Osteoblast (primary cell): Measurements from ENCODE around the gene RAD51B. TPM values are rescaled to one million over a fixed set of nuclear protein-coding genes. Genes with fewer than 3 reads are reported as not detected.

Source experiments
- DNase-seq: peaks from one replicate; pipeline ENCODE4 v3.0.0; 2011; ENCODE audit warnings: low spot score, mixed read lengths; ENCODE audit not compliant: insufficient read length; ENCODE audit errors: missing footprints
- H2AFZ ChIP-seq: 2 replicates; pipeline ENCODE4 v1.6.0; 2011; ENCODE audit warnings: mild to moderate bottlenecking, low read length
- H3K27ac ChIP-seq: 2 replicates; pipeline ENCODE4 v1.5.1; 2011; ENCODE audit warnings: mild to moderate bottlenecking, low read depth, low read length, moderate library complexity
- H3K27me3 ChIP-seq: 2 replicates; pipeline ENCODE4 v1.6.0; 2012; ENCODE audit warnings: mild to moderate bottlenecking, control low read depth, inconsistent platforms, low read length, moderate library complexity; ENCODE audit not compliant: insufficient read depth
- H3K36me3 ChIP-seq: 2 replicates; pipeline ENCODE4 v1.5.1; 2011; ENCODE audit warnings: mild to moderate bottlenecking, low read length, control low read depth, moderate library complexity; ENCODE audit not compliant: insufficient read depth
- H3K4me1 ChIP-seq: 2 replicates; pipeline ENCODE4 v1.5.1; 2011; ENCODE audit warnings: mild to moderate bottlenecking, low read length, control low read depth, moderate library complexity; ENCODE audit not compliant: insufficient read depth
- H3K4me2 ChIP-seq: 2 replicates; pipeline ENCODE4 v1.6.0; 2011; ENCODE audit warnings: mild to moderate bottlenecking, low read length; ENCODE audit not compliant: insufficient read depth
- H3K4me3 ChIP-seq: fragments of 200-600 bp; sonication (generic); 3 replicates; pipeline ENCODE4 v1.5.1; 2012; ENCODE audit warnings: mild to moderate bottlenecking, low read length, inconsistent platforms; ENCODE audit not compliant: insufficient read depth
- H3K79me2 ChIP-seq: 2 replicates; pipeline ENCODE4 v1.6.0; 2012; ENCODE audit warnings: mild to moderate bottlenecking, low read length, control low read depth, inconsistent platforms; ENCODE audit not compliant: insufficient read depth
- H3K9me3 ChIP-seq: 2 replicates; pipeline ENCODE4 v1.5.1; 2011; ENCODE audit warnings: low read depth, low read length, control low read depth
- H4K20me1 ChIP-seq: 2 replicates; pipeline ENCODE4 v1.6.0; 2012; ENCODE audit warnings: mild to moderate bottlenecking, low read length, control low read depth; ENCODE audit not compliant: insufficient read depth
- small RNA-seq: library from RNA; depleted of rRNA; stranded (forward); fragments of <200 nt; gene quantifications from one replicate; pipeline ENCODE3, GENCODE V24; 2012
- total RNA-seq: library from RNA; depleted of rRNA; stranded (reverse); fragments of >200 nt; gene quantifications from 2 replicates; pipeline ENCODE4 v1.2.3, GENCODE V29; 2012
- TF ChIP-seq, protein P1 (sequence below): IDR thresholded peaks from 2 replicates; pipeline ENCODE4 v1.5.1; 2011; ENCODE audit warnings: mild to moderate bottlenecking, low read depth, low read length, moderate library complexity; ENCODE audit errors: extremely low read depth

Gene RAD51B
- total RNA-seq, 1 donor, result 13.8 TPM

DNA sequence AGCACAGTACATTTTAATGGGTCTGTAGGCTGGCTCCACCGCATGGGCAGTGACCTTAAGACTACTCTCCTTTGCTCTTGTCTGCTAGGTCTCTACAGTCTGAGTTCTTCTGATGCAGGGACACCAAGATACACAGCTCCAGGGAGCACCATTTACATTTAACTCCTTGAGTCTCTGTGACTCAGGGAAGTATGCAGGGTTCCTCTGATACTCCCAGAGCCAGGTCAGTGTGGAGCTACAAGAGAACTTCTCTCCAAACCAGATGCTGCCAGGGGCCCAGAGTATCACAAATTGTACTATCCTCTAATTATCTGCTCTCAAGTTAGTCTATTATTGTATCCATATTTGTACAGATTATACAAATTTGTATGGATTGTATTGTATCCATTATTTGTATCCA lies 958.1 kb downstream of the RAD51B start:
- Histone ChIP-seq H3K27me3 (no peaks in the 10 kb centered on the region), H2AFZ (no peak overlapping the region), H3K36me3 (no peaks in the 10 kb centered on the region), H3K27ac (no peak overlapping the region), H3K4me1 (peaks cover 31% of the 10 kb centered on the region), H3K79me2 (no peaks in the 10 kb centered on the region), H3K4me2 (no peak overlapping the region), H3K4me3 (no peak overlapping the region), H4K20me1 (no peaks in the 10 kb centered on the region), H3K9me3 (peaks cover 5% of the 10 kb centered on the region)
- DNase-seq, result no peak
- TF ChIP-seq, protein P1, sequence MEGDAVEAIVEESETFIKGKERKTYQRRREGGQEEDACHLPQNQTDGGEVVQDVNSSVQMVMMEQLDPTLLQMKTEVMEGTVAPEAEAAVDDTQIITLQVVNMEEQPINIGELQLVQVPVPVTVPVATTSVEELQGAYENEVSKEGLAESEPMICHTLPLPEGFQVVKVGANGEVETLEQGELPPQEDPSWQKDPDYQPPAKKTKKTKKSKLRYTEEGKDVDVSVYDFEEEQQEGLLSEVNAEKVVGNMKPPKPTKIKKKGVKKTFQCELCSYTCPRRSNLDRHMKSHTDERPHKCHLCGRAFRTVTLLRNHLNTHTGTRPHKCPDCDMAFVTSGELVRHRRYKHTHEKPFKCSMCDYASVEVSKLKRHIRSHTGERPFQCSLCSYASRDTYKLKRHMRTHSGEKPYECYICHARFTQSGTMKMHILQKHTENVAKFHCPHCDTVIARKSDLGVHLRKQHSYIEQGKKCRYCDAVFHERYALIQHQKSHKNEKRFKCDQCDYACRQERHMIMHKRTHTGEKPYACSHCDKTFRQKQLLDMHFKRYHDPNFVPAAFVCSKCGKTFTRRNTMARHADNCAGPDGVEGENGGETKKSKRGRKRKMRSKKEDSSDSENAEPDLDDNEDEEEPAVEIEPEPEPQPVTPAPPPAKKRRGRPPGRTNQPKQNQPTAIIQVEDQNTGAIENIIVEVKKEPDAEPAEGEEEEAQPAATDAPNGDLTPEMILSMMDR, result no peak

Small RNA genes within 50 kb of the gene (small RNA-seq; reads per million reads assigned to genes)
- gene RN7SL108P (not detected), gene RN7SL706P (not detected), gene RNU6-921P (not detected)

Other genes with a start within 250 kb of the RAD51B start
- gene PIGH, start 219.5 kb upstream of the RAD51B start, total RNA-seq, result 15.3 and 16.3 TPM in 2 replicates
- gene ARG2, start 199.9 kb upstream of the RAD51B start, total RNA-seq, result 11.2 and 13.3 TPM in 2 replicates
- 64.1 and 66.6 TPM in 2 replicates for gene VTI1B, start 145.1 kb upstream of the RAD51B start, total RNA-seq
- gene RDH11, start 124.0 kb upstream of the RAD51B start, total RNA-seq, result 138 and 143 TPM in 2 replicates
- 0.29 TPM in 1 of 2 replicates, not detected in the other for gene RDH12, start 117.9 kb upstream of the RAD51B start, total RNA-seq
- 37.6 and 43.0 TPM in 2 replicates for gene ZFYVE26, start 3.2 kb upstream of the RAD51B start, total RNA-seq